ENCODE measurements around the gene RAD18. TPM values are rescaled to one million over a fixed set of nuclear protein-coding genes. Genes with fewer than 3 reads are reported as not detected.

RAD18 gene
- total and polyA plus RNA-seq, 4 donors: 1.2 to 9.0 (median 4.3) TPM

DNA sequence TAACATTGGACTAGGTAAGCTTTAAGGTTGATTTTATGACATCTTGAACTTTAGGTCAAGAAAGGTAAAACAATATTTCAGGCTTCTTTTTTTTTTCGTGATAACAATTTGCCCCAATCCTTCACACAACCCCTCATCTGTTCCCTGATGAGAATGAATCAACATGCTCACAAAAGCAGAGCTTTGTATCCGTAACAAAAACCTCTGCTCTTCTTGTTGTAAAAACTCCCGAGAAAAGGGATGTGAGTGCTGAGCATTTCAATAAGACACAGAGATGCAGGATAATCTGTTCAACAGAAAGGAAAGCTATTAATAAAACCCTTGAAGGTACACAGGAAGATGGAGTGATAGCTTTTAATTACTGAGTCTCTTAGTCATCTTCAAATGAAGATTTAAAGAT lies 94.3 kb downstream of the RAD18 start:
- TF ChIP-seq MAX (IDR thresholded peaks at IDR 0.05): no peak
- TF ChIP-seq HNF4A (conservative IDR thresholded peaks at IDR 0.05): no peak
- no peak for TF ChIP-seq SP1 (IDR thresholded peaks at IDR 0.05)
- TF ChIP-seq, protein P1, sequence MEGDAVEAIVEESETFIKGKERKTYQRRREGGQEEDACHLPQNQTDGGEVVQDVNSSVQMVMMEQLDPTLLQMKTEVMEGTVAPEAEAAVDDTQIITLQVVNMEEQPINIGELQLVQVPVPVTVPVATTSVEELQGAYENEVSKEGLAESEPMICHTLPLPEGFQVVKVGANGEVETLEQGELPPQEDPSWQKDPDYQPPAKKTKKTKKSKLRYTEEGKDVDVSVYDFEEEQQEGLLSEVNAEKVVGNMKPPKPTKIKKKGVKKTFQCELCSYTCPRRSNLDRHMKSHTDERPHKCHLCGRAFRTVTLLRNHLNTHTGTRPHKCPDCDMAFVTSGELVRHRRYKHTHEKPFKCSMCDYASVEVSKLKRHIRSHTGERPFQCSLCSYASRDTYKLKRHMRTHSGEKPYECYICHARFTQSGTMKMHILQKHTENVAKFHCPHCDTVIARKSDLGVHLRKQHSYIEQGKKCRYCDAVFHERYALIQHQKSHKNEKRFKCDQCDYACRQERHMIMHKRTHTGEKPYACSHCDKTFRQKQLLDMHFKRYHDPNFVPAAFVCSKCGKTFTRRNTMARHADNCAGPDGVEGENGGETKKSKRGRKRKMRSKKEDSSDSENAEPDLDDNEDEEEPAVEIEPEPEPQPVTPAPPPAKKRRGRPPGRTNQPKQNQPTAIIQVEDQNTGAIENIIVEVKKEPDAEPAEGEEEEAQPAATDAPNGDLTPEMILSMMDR (IDR thresholded peaks at IDR 0.05; ENCODE audit: low read depth, low read length, missing input control): no peak
- no peak for TF ChIP-seq RXRA (IDR thresholded peaks at IDR 0.05)
- TF ChIP-seq RAD21 (IDR thresholded peaks at IDR 0.05): no peak
- no peak for TF ChIP-seq FOXA1 (IDR thresholded peaks at IDR 0.05)
- TF ChIP-seq HNF4G (IDR thresholded peaks at IDR 0.05): no peak
- no peak for TF ChIP-seq JUND (IDR thresholded peaks at IDR 0.05)
- peaks cover 0 to 2% (median 0%) of the 10 kb centered on the region in 4 donors for H3K36me3 ChIP-seq (ENCODE audit: control insufficient read depth in 4 of 4, insufficient read depth in 3 of 4, low read depth in 1 of 4, low read length in 3 of 4)
- H3K27ac ChIP-seq (ENCODE audit: low read depth in 1 of 2, low read length in 2 of 2): no peak overlapping the region

DNA sequence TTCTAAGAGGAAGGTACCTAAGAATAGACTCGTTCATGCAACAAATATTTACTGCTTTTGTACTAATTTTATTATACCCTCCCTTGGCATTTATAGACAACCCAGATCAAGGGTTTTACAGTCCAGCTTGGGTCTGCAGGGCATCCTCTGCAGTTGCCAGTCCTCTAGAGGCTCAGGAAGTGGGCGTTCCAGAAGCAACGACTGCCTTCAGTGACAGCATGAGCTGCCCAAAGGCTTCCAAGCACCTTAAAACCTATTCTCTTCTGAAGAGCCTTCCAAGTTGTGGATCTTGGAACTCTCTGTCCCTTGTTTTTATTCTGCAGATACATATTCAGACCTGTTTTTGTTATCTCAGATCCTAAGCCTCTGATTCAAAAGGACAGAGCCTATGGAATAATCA lies 95.6 kb downstream of the RAD18 start:
- 76% methylated on average over 3 of the region's 3 CpGs for WGBS
- no peak overlapping the region for H3K4me3 ChIP-seq (ENCODE audit: low read depth in 1 of 3, low read length in 3 of 3)
- no peak overlapping the region for H3K9ac ChIP-seq (ENCODE audit: low read depth in 1 of 2, low read length in 2 of 2)
- DNase-seq (ENCODE audit: low spot score): no peak
- TF ChIP-seq, protein P2, sequence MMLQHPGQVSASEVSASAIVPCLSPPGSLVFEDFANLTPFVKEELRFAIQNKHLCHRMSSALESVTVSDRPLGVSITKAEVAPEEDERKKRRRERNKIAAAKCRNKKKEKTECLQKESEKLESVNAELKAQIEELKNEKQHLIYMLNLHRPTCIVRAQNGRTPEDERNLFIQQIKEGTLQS (IDR thresholded peaks at IDR 0.05): no peak
- TF ChIP-seq HNF4G (IDR thresholded peaks at IDR 0.05) (no peak), GABPA (IDR thresholded peaks at IDR 0.05 in 1 of 2, conservative IDR thresholded peaks at IDR 0.05 in 1 of 2) (no peak), YY1 (IDR thresholded peaks at IDR 0.05) (no peak), MAX (IDR thresholded peaks at IDR 0.05) (no peak), RAD21 (IDR thresholded peaks at IDR 0.05) (no peak), FOXA2 (IDR thresholded peaks at IDR 0.05) (no peak), NR2F2 (IDR thresholded peaks at IDR 0.05) (no peak), ZBTB33 (IDR thresholded peaks at IDR 0.05) (no peak), TAF1 (conservative IDR thresholded peaks at IDR 0.05) (no peak), FOXA1 (IDR thresholded peaks at IDR 0.05) (no peak), REST (IDR thresholded peaks at IDR 0.05) (no peak), SP1 (IDR thresholded peaks at IDR 0.05) (no peak), EGR1 (IDR thresholded peaks at IDR 0.05; ENCODE audit: low read depth in 2 of 2) (no peak)
- no peaks in the 10 kb centered on the region for H3K4me1 ChIP-seq (ENCODE audit: control insufficient read depth in 4 of 4, insufficient read depth in 4 of 4, low read length in 3 of 4)
- no peaks in the 10 kb centered on the region for H3K9me3 ChIP-seq (ENCODE audit: control insufficient read depth in 4 of 4, low read length in 3 of 4)
- no peaks in the 10 kb centered on the region for H3K36me3 ChIP-seq (ENCODE audit: control insufficient read depth in 4 of 4, insufficient read depth in 3 of 4, low read depth in 1 of 4, low read length in 3 of 4)
- no peaks in the 10 kb centered on the region for H3K27me3 ChIP-seq (ENCODE audit: control insufficient read depth in 4 of 4, insufficient read depth in 4 of 4, low read length in 3 of 4)
- no peak overlapping the region for H3K27ac ChIP-seq (ENCODE audit: low read depth in 1 of 2, low read length in 2 of 2)

More for the DNA sequence above, 94.3 kb downstream of the RAD18 start:
- H3K4me1 ChIP-seq (ENCODE audit: control insufficient read depth in 4 of 4, insufficient read depth in 4 of 4, low read length in 3 of 4): no peaks in the 10 kb centered on the region
- no peak for DNase-seq (ENCODE audit: low spot score)
- H3K9ac ChIP-seq (ENCODE audit: low read depth in 1 of 2, low read length in 2 of 2): no peak overlapping the region
- no peaks in the 10 kb centered on the region for H3K9me3 ChIP-seq (ENCODE audit: control insufficient read depth in 4 of 4, low read length in 3 of 4)
- H3K27me3 ChIP-seq (ENCODE audit: control insufficient read depth in 4 of 4, insufficient read depth in 4 of 4, low read length in 3 of 4): no peaks in the 10 kb centered on the region
- H3K4me3 ChIP-seq (ENCODE audit: low read depth in 1 of 3, low read length in 3 of 3): no peak overlapping the region
- 93% methylated on average over 3 of the region's 3 CpGs for WGBS

All from liver (tissue), 9 donors.